Measurements from ENCODE around the gene ZNF222.

DNA sequence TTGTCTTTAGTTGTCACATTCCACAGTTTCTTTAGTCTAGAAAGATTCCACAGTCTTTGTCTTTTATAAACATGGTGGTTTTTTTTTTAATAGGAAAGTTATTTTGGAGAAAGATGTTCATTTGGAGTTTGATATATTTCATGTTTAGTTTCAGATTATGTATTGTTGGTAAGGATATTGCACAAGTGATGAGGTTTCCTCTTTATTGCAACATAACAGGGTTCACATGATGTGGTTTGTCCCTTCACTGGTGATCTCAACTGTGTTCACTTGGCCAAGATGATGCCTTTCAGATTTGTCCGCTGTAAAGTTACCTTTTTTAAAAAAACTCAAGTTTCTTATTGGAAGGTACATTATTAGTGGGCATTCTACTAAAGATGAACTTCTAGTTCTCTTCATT, 19.2 kb upstream of the ZNF222 start:
- TF ChIP-seq, protein P1, sequence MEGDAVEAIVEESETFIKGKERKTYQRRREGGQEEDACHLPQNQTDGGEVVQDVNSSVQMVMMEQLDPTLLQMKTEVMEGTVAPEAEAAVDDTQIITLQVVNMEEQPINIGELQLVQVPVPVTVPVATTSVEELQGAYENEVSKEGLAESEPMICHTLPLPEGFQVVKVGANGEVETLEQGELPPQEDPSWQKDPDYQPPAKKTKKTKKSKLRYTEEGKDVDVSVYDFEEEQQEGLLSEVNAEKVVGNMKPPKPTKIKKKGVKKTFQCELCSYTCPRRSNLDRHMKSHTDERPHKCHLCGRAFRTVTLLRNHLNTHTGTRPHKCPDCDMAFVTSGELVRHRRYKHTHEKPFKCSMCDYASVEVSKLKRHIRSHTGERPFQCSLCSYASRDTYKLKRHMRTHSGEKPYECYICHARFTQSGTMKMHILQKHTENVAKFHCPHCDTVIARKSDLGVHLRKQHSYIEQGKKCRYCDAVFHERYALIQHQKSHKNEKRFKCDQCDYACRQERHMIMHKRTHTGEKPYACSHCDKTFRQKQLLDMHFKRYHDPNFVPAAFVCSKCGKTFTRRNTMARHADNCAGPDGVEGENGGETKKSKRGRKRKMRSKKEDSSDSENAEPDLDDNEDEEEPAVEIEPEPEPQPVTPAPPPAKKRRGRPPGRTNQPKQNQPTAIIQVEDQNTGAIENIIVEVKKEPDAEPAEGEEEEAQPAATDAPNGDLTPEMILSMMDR (conservative IDR thresholded peaks at IDR 0.05; ENCODE audit: low read depth, low read length): no peak
- no peak for TF ChIP-seq EZH2 (IDR thresholded peaks at IDR 0.05; ENCODE audit: borderline replicate concordance, low read depth, low read length, poor library complexity, severe bottlenecking)

Measured in A673 (cell line).